Peyer's patch (tissue), 4 donors: ENCODE results near the gene TGFB2.

Source experiments
- CTCF ChIP-seq, 6 experiments: fragments of 450-650 bp in 4 of 6; fragments of 200-600 bp in 2 of 6; sonication (generic) in 1 of 6; IDR thresholded peaks; one replicate each; pipeline ENCODE4 v1.5.1; 2017 to 2019; ENCODE audit warnings: antibody characterized with exemption in 6 of 6, mild to moderate bottlenecking in 3 of 6, moderate library complexity in 1 of 6
- POLR2A ChIP-seq, 2 donors: fragments of 450-650 bp; IDR thresholded peaks; one replicate each; pipeline ENCODE4 v1.5.1; 2017; ENCODE audit warnings: antibody characterized with exemption in 2 of 2, mild to moderate bottlenecking in 2 of 2, moderate library complexity in 2 of 2

GRCh38 chr1:218436997-218437396, 91.9 kb downstream of the TGFB2 start:
- TF ChIP-seq POLR2A (IDR thresholded peaks at IDR 0.05), result no peak
- TF ChIP-seq CTCF (IDR thresholded peaks at IDR 0.05), result no peak
